GM19035 (cell line): Measurements from ENCODE around the gene MRPL4.
A peak's percentile ranks its signal among the peaks of the same experiment; 100 is the strongest.
"Not testable (repeated sequence)": the region's sequence is repeated elsewhere in the genome, so short reads cannot be mapped to it uniquely, and the experiment has no call there.

Source experiments
- ATAC-seq: cut with Tn5 transposase; IDR thresholded peaks from one replicate; pipeline ENCODE4 v1.9.1; 2021; ENCODE audit not compliant: unreplicated experiment

MRPL4 gene

DNA sequence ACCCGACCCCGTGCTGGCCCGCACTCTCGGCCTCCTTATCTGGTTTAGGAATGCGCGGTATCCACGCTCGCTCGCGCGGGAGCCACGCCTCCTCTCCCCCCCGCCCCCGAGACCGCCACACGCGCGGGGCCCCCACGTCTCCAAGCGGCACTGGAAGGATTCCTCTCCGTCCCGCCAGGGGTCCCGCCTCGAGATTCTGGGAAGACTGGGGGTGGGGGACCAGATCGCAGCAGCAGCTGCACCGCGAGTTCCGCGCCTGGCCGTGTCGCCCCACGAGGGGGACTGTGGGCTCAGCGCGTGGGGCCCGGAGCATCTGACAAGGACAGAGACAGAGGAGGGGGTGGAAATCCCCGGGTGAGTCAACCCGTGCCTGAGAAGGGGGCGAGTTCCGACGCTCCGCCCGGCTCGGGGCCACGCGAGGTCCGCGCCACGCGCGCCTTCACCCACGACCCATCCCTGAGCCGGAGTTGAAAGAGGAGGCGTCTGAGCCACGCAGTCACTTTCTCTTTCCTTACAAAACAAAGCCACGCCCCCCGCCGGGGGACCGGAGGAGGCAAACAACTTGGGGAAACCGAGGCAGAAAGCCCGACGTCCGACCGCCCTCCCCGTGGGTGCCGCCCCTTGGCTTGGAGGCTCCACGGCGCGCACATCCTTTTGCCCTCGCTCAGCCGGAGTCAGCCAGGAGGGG lies 21.7 kb upstream of the MRPL4 start:
- ATAC-seq: no peak

DNA sequence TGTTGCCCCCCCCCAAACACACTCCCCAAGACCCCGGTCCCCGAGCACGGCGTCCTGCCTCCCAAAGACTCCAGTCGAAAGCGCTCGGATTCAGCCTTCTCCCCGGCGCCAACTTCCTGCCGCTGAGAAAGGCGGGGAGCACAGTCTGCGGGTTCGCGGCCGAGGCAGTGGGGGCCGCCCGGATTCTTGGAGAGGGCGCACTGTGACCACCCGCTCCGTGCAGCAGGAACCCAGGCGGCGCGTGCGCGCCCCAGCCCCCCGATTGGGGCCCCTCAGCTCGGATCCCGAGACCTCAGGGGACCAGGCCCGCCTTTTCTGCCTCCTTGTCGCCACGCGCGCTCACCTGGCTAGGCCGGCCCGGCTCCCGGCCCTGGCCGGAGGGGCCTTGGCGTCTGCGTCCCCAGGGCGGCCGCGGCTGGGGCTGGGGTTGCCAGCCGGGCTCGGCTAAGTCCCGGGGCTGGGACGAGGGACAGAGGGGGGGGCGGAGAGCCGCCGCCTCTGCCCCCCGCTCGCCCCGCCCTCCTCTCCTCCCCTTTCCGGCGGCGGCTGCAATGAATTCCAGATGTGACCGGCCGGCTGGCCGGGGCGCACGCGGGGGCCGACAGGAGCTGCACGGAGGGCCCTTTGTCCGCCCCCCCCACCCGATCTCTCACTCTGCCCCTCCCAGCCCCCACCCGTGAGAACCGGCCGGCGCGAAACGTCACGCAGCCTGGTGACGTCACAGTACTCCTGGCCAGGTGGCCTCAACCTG lies 21.0 kb upstream of the MRPL4 start, which contains the start of gene S1PR2:
TSS of gene S1PR2 (minus strand) at position 471 of the 751 bp plus-strand sequence. CDS start 6,426 bp downstream, outside the sequence.
- peak; percentile 37 for ATAC-seq

DNA sequence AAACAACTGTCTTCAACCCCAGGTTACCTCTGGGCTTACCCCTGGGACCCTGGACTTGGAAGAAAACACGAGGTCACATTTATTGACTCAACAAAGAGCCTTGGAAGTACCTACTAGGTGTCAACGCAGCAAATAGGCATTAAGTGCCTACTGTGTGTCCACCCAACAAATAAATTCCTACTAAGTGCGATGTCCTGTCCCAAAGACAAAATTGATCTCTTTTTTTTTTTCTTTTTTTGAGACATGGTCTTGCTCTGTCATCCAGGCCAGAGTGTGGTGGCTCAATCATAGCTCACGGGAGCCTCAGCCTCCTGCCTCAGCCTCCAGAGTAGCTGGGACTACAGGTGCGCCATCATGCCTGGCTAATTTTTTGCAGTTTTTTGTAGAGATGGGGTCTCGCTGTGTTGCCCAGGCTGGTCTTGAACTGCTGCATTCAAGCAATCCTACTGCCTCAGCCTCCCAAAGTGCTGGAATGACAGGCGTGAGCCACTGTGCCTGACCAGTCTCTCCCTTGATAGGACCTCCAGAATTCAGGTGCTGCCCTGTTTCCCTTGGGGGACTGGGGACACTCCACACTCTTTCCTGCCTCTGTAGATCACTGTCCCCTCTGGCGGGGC lies 20.3 kb upstream of the MRPL4 start:
- no peak for ATAC-seq

DNA sequence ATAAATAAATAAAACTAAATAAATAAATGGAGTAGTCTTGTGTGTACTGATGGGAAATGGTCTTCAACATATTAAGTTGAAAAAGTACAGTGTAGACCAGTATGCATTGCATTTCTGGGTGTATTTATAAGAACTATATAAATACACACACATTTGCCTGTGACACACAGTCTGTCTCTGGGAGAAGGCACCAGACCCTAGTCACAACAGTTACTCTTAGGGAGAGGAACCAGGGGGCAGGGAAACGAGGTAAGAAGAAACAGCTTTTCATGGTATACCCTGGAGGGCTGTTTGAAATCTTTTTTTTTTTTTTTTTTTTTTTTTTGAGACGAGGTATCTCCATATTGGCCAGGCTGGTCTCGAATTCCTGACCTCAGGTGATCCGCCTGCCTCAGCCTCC lies 18.1 kb upstream of the MRPL4 start:
- ATAC-seq: no peak

GRCh38 chr19:10235003-10235402 lies 17.0 kb upstream of the MRPL4 start:
- ATAC-seq: no peak

DNA sequence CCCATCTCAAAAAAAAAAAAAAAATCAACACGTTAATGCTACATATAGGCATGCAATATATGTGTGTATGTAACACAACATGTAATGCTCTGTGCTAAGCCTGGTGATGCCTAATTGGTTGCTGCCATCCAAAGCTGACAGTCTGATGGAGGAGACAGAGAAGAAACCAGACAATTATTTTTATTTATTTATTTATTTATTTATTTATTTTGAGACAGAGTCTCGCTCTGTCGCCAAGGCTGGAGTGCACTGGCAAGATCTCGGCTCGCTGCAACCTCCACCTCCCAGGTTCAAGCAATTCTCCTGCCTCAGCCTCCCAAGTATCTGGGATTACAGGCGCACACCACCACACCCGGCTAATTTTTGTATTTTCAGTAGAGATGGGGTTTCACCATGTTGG lies 16.6 kb upstream of the MRPL4 start:
- ATAC-seq: not testable (repeated sequence)

DNA sequence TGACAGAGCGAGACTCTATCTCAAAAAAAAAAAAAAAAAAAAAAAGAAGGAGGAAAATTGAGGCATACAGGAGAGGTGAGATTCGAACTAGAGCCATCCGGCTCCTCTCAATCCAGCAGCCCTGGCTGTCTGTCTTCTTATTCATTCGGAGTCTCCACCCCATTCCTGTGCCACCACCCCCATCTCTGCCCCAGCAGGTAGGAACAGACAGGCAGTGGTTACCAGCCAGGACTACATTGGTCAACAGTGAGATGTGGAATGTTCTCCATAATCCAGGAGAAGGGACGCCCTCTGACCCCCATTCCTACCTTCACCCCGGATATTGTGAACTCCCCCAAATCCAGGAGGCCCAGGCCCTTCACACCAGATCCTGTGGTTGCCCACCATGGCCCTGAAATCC lies 14.3 kb upstream of the MRPL4 start:
- no peak for ATAC-seq

DNA sequence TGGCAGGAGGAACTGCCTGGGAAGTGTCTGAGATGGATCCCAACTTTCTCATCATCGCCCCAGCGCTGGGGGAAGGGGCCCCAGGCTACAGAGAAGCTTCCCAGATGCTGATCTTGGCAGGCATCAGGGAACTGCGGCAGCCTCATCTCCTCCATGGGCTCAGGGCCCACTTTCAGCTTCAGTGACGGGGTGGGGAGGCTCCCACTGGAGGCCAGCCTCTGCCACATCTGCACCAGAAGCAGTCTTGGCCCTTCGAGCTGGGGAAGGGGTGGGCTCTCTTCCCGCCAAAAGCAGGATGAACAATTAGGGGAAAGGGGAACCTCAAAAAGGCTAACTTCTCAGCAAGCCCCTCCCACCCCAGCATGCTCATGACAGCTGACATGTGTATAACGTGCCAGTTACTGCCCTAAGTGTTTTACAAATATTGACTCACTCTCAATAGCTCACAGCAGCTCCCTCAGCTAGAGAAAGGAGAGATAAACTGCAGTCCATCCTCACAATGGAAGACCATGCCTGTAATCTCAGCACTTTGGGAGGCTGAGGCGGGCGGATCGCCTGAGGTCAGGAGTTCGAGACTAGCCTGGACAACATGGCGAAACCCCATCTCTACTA lies 13.7 kb upstream of the MRPL4 start:
- no peak for ATAC-seq

GRCh38 chr19:10241826-10242449 lies 10.1 kb upstream of the MRPL4 start:
- not testable (repeated sequence) for ATAC-seq

DNA sequence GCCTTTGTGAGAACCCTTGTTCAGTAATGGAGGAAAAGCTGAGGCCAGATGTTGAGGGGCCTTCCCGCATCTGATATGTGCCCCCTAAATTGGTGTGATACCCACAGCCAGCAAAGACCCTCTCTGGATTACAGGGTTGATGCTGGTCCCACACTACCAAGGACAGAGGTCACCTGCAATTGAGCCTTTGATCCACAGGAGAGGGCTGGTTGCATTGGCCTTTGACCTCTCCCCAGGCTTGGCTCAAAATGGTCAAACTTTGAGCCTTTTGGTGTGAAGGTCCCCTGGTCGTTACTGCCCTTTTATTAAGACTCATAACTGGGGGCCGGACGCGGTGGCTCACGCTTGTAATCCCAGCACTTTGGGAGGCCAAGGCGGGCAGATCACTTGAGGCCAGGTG lies 8.4 kb upstream of the MRPL4 start:
- no peak for ATAC-seq

GRCh38 chr19:10245189-10245939 lies 6.7 kb upstream of the MRPL4 start:
- ATAC-seq: no peak

- ATAC-seq: no peak
Measured at GRCh38 chr19:10246511-10246910, 5.5 kb upstream of the MRPL4 start.

DNA sequence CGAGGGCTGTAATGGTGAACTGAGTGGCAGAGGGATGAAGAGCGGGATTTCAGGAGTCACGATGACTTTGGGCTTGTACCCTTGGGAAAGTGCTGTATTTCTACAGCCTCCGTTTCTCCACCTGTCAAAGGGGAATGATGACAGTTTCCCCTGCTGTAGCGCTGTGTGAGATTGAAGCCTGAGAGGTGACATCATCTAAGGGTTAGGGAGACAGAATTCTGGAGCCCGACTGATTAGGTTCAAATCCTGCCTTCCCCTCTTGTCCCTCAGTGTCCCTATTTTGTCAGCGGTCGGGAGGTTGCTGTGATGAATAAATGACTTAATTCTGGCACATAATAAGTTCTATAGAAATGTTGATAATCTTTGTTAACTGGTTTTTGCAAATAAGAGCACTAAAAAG lies 693 bp downstream of the MRPL4 start:
- no peak for ATAC-seq

- ATAC-seq: no peak
Measured at GRCh38 chr19:10254244-10254643, 2.2 kb downstream of the MRPL4 start.

- ATAC-seq: no peak
Measured at GRCh38 chr19:10255358-10255757, 3.3 kb downstream of the MRPL4 start.

DNA sequence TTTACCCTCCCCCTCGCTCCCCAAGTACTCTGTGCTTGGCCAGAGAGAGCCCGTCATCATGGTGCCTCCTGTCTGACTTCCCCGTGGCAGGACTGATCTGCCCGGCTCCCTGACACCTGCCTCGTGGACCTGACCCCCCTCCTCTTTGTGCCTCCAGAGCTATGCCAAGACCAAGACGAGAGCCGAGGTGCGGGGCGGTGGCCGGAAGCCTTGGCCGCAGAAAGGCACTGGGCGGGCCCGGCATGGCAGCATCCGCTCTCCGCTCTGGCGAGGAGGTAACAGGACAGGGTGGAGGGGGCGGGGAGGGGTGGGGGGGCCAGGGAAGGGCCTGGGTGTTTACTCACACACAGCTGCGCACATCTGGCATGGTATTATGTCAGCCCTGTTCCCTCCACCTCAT lies 4.5 kb downstream of the MRPL4 start:
- no peak for ATAC-seq

GRCh38 chr19:10256970-10257615 lies 5.1 kb downstream of the MRPL4 start:
- no peak for ATAC-seq

DNA sequence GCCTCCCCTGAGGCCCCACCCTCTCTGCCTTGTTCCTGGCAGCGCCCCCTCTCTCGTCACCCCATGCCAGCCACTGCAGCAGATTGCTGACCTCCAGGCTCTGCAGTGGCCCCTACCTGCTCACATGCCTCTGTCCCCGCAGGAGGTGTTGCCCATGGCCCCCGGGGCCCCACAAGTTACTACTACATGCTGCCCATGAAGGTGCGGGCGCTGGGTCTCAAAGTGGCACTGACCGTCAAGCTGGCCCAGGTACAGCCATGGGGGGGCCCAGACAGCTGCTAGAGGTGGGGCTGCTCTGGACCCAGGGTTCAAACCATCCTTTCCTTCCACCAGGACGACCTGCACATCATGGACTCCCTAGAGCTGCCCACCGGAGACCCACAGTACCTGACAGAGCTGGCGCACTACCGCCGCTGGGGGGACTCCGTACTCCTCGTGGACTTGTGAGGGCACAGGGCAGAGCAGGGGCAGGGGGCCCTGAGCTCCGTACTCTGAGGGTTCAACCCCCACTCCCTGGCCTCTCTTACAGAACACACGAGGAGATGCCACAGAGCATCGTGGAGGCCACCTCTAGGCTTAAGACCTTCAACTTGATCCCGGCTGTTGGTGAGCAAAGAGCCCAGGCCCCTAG lies 6.2 kb downstream of the MRPL4 start:
- no peak for ATAC-seq

DNA sequence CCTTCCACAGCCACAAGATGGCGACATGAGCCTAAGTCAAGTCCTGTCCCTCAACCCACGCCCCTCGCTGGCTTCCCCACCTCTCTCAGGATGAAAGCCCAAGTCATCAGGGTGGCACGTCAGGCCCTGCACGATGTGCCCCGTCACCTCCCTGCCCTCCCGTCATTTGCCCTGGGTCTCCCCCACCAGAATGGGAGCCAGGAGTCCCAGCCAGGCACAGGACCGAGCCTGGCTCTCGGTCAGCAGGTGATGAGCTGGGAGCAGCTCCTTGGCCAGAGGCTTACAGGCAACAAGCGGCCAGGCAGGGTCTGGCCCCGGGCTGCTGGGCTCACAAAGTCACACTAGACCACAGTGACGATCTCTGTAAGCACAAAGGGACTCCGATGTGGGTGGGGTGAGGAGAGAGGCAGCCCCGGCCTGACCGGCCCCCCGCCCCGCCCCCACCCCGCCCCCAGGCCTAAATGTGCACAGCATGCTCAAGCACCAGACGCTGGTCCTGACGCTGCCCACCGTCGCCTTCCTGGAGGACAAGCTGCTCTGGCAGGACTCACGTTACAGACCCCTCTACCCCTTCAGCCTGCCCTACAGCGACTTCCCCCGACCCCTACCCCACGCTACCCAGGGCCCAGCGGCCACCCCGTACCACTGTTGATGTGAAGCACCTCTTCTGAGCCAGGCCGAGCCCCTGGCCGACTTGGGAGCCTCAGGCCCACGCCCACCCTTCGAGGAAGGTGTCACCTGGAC lies 7.3 kb downstream of the MRPL4 start:
- ATAC-seq: no peak
